Measurements from ENCODE around the gene NOTUM.
"Not testable (repeated sequence)": the region's sequence is repeated elsewhere in the genome, so short reads cannot be mapped to it uniquely, and the experiment has no call there.

NOTUM gene

DNA sequence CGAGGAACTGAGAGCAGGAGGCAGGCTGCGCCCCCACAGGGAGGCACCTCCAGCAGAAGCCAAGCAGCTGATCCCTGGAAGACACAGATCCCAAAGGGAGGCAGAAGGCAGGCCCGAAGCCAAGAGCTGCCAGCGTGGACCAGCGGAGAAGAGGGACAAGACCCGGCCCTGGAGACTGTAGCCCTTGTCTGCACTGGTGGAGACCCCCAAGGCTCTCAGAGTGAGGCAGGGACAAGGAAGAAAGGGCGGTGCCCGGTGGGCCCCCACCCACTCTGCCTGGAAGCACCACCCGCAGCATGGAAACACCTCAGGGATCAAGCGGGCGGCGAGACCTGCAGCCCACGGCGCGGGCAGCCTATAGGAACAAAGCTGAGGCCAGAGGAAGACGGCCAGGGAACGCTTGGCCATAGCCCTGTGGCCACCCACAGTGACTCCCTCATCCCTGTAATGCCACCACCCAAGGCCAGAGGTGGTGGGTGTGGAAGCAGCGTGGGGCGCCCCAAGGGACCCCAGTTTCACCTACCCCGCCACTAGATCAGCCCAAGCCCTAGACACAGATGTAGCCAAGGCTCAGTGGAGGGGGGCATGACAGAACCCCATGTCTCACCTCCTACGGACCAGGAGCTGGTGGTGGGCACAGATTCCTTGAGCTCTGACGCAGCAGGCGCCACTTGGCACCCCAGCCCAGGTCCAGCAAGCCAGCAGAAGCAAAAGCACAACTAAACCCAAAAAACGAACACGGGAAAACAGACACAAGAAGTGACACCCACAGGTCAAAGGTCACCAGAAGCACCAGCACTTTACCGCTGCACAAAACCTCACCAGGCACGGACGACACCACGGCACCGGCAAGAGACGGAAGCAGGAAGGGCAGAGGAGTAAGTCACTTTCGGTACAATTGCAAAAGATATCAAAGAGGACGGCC lies 40.1 kb downstream of the NOTUM start:
- DNase-seq (ENCODE audit: low read depth) = no peak
- TF ChIP-seq, protein P1, sequence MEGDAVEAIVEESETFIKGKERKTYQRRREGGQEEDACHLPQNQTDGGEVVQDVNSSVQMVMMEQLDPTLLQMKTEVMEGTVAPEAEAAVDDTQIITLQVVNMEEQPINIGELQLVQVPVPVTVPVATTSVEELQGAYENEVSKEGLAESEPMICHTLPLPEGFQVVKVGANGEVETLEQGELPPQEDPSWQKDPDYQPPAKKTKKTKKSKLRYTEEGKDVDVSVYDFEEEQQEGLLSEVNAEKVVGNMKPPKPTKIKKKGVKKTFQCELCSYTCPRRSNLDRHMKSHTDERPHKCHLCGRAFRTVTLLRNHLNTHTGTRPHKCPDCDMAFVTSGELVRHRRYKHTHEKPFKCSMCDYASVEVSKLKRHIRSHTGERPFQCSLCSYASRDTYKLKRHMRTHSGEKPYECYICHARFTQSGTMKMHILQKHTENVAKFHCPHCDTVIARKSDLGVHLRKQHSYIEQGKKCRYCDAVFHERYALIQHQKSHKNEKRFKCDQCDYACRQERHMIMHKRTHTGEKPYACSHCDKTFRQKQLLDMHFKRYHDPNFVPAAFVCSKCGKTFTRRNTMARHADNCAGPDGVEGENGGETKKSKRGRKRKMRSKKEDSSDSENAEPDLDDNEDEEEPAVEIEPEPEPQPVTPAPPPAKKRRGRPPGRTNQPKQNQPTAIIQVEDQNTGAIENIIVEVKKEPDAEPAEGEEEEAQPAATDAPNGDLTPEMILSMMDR (IDR thresholded peaks at IDR 0.05; ENCODE audit: low read length, missing control alignments) = no peak
- no peak overlapping the region for H3K4me3 ChIP-seq (replicated peaks; ENCODE audit: low read depth, low read length)

DNA sequence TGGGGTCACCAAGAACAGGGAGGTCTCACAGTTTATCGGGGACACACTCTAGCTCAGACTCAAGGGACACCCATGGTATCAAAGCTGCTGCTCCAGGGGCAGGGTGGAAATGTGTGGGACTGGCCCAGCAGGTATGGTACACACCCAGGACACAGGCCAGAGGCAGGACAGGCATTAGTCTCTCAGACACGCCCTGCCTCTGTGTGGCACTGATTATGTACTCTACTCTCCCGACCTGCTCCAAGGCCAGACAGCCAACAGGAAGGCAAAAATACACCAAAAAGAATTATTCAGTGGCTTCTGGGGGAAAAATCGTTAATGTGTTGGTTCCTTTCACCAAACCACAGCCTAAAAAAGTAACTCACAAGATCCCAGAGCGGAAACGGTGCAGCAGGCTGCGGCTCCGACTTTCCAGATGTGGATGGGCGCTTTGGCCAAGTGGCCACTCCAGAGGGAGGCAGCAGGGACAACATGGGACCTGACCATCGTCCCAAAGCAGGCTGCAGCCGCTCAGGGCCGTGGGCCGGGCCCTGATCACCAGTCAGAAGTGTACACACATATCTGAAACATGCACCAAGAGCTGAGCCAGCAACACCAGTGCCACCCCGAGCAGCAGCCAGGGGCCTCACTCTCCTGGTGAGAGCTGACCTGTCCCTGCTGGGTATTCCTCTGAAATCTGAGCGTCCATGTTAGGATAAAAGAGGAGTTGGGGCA lies 42.0 kb downstream of the NOTUM start:
- no peak for DNase-seq (ENCODE audit: low read depth)
- no peak overlapping the region for H3K4me3 ChIP-seq (replicated peaks; ENCODE audit: low read depth, low read length)
- TF ChIP-seq, protein P1 (IDR thresholded peaks at IDR 0.05; ENCODE audit: low read length, missing control alignments) = no peak

DNA sequence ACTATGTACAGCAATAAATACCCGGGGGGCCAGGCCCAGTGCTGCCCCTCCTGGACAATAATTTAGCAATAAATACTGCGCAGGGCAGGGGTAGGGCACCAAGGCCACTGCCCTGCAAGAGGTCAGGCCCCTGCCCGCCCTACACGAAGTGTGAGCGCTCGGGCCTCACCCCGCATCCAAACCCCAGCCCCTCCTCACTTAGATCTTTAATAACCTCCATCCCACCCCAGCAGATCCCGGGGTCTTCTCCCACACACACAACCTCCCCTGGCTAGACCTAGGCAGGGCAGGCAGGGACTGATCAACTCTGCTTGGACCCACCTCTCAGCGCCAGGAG lies 42.7 kb downstream of the NOTUM start:
- H3K4me3 ChIP-seq (replicated peaks; ENCODE audit: low read depth, low read length) = peak overlapping the region; percentile 59
- DNase-seq (ENCODE audit: low read depth) = not testable (repeated sequence)

DNA sequence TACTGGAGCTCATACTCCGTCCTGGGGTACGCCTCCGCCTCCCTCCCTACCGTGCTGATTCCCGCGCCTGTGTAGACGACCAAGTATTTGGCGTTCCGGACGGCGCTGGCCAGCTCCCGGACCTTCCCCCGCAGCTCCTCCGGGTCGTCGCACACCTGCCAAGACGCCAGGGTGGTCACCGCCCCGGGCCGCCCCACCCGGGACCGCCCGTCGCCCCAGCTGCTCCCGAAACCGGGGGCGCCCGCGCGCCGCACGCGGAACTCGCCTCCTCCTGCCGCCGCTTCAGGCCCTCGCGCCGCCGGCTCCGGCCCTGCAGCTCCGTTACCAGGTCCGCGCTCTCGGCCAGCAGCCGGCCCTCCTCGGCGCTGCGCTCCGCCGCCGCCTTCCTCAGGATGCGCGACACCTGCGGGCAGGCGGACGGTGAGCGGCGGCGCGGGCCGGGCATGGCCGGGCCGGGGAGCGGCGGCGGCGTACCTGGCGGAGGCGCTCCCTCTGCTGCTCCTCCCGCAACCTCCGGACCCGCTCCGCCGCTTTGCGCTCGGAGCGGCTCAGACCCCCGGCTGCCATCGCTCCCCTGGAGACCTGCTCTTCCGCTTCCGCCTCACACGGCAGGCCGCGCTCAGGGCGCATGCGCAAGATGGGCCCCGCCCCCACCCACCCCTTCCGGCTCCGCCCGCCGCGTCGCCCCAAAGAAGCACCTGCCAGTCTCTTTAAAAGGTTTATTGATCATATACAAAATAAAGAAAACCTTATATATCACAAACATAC lies 43.2 kb downstream of the NOTUM start, which contains the start of gene SIRT7:
Gene SIRT7 (minus strand): TSS at position 612 of the 768 bp plus-strand sequence. CDS start 45 bp downstream, at position 567.
- peak within 1 kb of the TSS; percentile 59 for H3K4me3 ChIP-seq (replicated peaks; ENCODE audit: low read depth, low read length)
- TF ChIP-seq, protein P1 (IDR thresholded peaks at IDR 0.05; ENCODE audit: low read length, missing control alignments) = no peak
- DNase-seq (ENCODE audit: low read depth) = peak; percentile 69

DNA sequence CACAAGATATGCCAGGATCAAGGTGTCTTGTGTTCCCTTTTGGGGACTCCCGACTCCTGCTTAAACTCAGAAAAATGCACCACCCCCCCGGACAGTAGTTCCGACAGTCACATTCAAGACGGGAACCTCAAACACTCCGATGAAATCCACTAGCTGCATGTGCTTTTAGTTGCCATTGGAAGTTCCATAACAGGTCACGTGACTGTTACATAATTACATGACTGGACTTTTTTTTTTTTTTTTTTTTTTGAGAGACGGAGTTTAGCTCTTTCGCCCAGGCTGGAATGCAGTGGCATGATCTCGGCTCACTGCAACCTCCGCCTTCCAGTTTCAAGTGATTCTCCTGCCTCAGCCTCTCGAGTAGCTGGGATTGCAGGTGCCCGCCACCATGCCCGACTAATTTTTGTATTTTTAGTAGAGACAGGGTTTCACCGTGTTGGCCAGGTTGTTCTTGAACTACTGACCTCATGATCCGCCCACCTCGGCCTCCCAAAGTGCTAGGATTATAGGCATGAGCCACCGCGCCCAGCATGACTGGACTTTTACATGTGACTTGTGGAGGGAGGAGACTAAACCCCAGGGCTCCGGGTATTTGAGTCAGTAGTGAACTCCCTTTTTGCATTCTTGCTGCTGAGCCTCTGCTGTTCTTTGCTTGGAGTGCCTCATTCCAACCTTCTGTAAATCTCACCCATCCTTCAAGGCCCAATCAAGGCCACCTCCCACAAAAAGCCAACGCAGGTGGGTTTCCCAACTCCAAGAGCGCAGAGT lies 44.6 kb downstream of the NOTUM start:
- peak overlapping the region; percentile 59 for H3K4me3 ChIP-seq (replicated peaks; ENCODE audit: low read depth, low read length)
- DNase-seq (ENCODE audit: low read depth) = no peak
- TF ChIP-seq, protein P1 (IDR thresholded peaks at IDR 0.05; ENCODE audit: low read length, missing control alignments) = no peak

DNA sequence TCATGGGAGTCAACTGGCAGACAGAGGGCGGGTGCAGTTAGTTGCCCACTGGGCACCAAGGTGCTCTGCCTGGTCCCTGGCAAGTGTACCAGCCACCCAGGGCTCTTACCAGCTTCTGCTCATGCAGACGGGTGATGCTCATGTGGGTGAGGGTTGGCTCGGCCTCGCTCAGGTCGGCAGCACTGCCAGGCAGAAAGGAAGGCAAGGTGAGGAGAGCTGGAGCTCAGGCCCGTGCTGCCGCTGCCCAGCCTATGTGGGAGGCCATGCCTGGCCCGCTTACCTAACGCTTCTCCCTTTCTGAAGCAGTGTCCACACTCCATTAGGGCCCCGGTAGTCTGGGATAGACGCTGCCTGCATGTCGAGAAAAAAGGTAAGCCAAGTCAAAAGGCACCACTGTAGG lies 45.7 kb downstream of the NOTUM start:
- H3K4me3 ChIP-seq (replicated peaks; ENCODE audit: low read depth, low read length) = no peak overlapping the region

More for the DNA sequence above, 45.7 kb downstream of the NOTUM start:
- DNase-seq (ENCODE audit: low read depth) = no peak
- TF ChIP-seq, protein P1 (IDR thresholded peaks at IDR 0.05; ENCODE audit: low read length, missing control alignments) = no peak
